ENCODE results near the gene PTPRT. TPM values are rescaled to one million over a fixed set of nuclear protein-coding genes. Genes with fewer than 3 reads are reported as not detected.

PTPRT gene
- total RNA-seq, 1 experiment from 2014 or later: 0.13 TPM

GRCh38 chr20:42635699-42636411 lies 553.9 kb downstream of the PTPRT start:
- Histone ChIP-seq H3K23me2 (ENCODE audit: insufficient read length, low read depth, low read length, poor library complexity, severe bottlenecking) (no peaks in the 10 kb centered on the region), H4K8ac (replicated peaks; ENCODE audit: insufficient read length, low read depth, low read length) (no peak overlapping the region), H2BK12ac (ENCODE audit: insufficient read length, low read depth, low read length) (no peak overlapping the region), H4K91ac (ENCODE audit: insufficient read length, low read depth, low read length) (no peak overlapping the region), H2BK120ac (ENCODE audit: low read depth, low read length, poor library complexity, severe bottlenecking) (no peak overlapping the region), H2AK5ac (ENCODE audit: insufficient read length, low read length) (no peak overlapping the region), H3K56ac (ENCODE audit: insufficient read length, low read depth, low read length) (no peak overlapping the region), H2BK20ac (ENCODE audit: low read depth, low read length, poor library complexity, severe bottlenecking) (no peak overlapping the region), H3K9ac (ENCODE audit: extremely low read depth, insufficient read length, low read length) (no peak overlapping the region), H3K14ac (ENCODE audit: insufficient read depth, low read length) (no peak overlapping the region), H3K4me2 (ENCODE audit: insufficient read depth, insufficient read length, low read length) (no peak overlapping the region), H3K4ac (ENCODE audit: low read depth, low read length) (no peak overlapping the region), H4K20me1 (ENCODE audit: control insufficient read depth, insufficient read depth, insufficient read length) (no peaks in the 10 kb centered on the region), H3T11ph (ENCODE audit: low read length) (no peak overlapping the region), H4K5ac (ENCODE audit: insufficient read length, low read depth, low read length) (no peak overlapping the region), H3K18ac (ENCODE audit: insufficient read length, low read depth, low read length) (no peak overlapping the region), H3K9me3 (ENCODE audit: control insufficient read depth, low read depth, low read length) (no peaks in the 10 kb centered on the region), H3K27me3 (ENCODE audit: insufficient read depth, low read length) (no peaks in the 10 kb centered on the region), H3K27ac (ENCODE audit: insufficient read length, low read depth, low read length) (no peak overlapping the region), H2BK5ac (ENCODE audit: insufficient read length, low read length) (no peak overlapping the region), H2AFZ (ENCODE audit: low read length) (no peak overlapping the region), H3K4me1 (ENCODE audit: insufficient read depth, low read length) (no peaks in the 10 kb centered on the region), H3K23ac (ENCODE audit: insufficient read length, low read depth, low read length) (no peak overlapping the region), H3K79me2 (ENCODE audit: insufficient read depth, low read length) (no peaks in the 10 kb centered on the region), H2BK15ac (ENCODE audit: low read depth, low read length) (no peak overlapping the region), H3K79me1 (ENCODE audit: insufficient read depth, low read depth, low read length, poor library complexity, severe bottlenecking) (no peaks in the 10 kb centered on the region)
- Mint-ChIP-seq H3K27me3 (ENCODE audit: low read depth) (no peaks in the 10 kb centered on the region; the same call in 1 of the 2 replicates), H3K4me1 (peaks cover 7 to 10% of the 10 kb centered on the region in 2 experiments; a peak in 3 of 4 replicates), H3K4me3 (no peak overlapping the region), H3K36me3 (ENCODE audit: insufficient read depth in 1 of 3, low read depth in 3 of 3) (no peaks in the 10 kb centered on the region; a peak in 1 of 7 replicates), H3K9me3 (no peaks in the 10 kb centered on the region), H3K27ac (no peak overlapping the region)
- no peak for DNase-seq
- no peak for TF ChIP-seq CTCF (conservative IDR thresholded peaks at IDR 0.05)
- no CpG with 5 or more reads among the region's 6 CpGs for WGBS (ENCODE audit: extremely low coverage, insufficient read length, low lambda C conversion rate)
